ELF-1 (cell line): Measurements from ENCODE around the gene LDB2.
A peak's percentile ranks its signal among the peaks of the same experiment; 100 is the strongest.

Source experiments
- DNase-seq: peaks from one replicate; pipeline ENCODE4 v3.0.0-alpha.2; 2016; ENCODE audit warnings: low read depth, low spot score

Gene LDB2

GRCh38 chr4:16843831-16844508, 54.5 kb downstream of the LDB2 start:
- peak; percentile 57 for DNase-seq

GRCh38 chr4:16838226-16838875, 60.1 kb downstream of the LDB2 start:
- no peak for DNase-seq

- DNase-seq = no peak
Measured at GRCh38 chr4:16837475-16837874, 61.0 kb downstream of the LDB2 start.

DNA sequence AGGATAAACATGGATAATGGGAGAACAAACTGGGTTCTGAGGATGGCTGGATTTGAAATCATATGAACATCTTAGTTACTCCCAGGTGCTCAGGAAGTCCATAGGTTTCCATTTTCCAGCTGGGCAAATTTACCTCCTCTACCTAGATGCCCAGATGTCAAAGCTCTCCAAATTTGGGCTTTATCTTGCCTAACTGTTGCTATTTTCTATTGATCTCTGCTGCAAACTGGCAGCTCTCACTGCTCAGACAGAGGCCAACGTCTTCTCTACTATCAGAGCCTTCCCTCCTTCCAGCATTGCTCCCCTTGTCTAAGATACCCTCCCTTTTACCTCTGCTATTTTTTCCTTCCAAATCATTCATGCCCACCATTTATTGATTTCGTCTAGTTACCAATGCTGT, 62.1 kb downstream of the LDB2 start:
- DNase-seq = no peak

DNA sequence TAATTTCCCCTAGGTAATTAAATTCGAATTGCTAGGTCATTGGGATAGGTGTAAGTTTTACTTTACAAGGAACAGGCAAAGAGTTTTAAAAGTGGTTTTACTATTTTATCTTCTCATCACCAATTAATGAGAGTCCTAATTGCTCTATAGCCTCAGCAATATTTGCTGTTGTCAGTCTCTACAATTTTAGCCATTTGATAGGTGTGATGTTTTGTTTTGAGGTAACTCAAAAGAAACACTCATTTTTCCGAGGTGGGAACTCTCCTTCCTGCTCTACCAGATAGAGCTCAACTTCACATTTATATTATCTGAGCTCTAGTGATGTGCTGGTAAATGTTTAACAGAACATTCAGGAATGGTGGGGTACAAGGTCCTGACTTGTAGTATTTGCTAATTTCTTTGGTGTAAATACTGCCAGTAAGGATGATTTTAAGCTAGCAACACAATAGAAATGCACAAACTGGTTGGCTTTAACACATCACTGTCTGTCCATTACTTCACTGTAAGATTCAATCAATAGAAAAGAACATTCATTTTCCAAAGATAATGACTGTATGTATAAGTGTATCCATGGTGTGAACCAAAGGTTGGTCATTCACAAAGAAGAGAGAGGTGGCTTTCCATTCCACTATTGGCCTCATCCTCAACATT, 62.7 kb downstream of the LDB2 start:
- DNase-seq = no peak

DNA sequence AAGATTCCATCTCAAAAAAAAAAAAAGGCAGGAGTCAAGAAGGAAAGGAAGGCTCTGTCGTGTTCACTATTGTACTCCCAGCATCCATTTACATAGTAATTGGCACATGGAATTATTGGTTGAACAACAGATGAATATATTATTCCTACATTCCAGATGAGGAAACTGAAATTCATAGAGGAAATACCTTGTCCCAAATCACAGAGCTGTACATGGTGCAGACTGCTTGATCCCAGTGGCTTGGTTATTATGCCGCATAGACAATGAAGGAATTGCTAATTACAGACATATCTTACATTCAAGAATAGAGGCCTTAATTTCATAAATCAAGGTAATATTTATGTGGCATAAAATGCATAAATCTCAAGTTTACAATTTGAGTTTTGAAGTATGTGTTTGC, 63.6 kb downstream of the LDB2 start:
- no peak for DNase-seq

DNA sequence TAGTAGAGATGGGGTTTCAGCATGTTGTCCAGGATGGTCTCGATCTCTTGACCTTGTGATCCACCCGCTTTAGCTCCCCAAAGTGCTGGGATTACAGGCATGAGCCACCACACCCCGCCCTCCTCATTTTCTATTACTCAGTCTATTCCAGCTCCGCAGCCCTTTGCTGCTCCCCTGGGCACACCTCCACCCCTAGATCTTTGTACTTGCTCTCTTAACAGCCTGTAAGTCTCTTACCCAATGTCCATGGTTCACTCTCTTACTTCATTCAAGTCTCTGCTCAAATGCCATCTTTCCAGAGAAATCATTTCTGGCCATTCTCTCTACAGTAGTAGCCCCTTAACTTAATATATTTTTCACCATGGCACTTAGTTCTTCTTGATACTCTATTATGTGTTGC, 64.7 kb downstream of the LDB2 start:
- DNase-seq = no peak

GRCh38 chr4:16830081-16830480, 68.4 kb downstream of the LDB2 start:
- no peak for DNase-seq

GRCh38 chr4:16827794-16828724, 70.4 kb downstream of the LDB2 start:
- DNase-seq = peak; percentile 30

DNA sequence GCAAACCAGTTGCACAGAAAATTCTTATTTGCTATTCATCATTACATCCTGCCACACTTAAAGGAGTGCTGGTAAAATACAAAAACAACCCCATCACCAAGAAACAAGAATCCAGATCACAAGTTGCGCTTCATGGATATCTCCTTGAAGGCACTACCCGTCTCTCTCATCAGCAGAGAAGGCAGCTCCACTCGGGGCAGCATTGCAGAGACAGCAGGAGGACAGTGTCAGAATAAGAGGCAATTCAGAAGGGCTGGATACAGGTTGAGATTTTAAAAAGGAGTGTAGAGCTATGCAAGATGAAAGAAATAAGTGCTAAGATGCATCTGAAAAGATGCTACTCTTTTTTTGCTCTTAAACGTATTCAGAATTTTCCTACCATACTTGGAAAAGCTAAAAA, 71.4 kb downstream of the LDB2 start:
- no peak for DNase-seq

GRCh38 chr4:16826406-16826910, 72.0 kb downstream of the LDB2 start:
- DNase-seq = no peak

DNA sequence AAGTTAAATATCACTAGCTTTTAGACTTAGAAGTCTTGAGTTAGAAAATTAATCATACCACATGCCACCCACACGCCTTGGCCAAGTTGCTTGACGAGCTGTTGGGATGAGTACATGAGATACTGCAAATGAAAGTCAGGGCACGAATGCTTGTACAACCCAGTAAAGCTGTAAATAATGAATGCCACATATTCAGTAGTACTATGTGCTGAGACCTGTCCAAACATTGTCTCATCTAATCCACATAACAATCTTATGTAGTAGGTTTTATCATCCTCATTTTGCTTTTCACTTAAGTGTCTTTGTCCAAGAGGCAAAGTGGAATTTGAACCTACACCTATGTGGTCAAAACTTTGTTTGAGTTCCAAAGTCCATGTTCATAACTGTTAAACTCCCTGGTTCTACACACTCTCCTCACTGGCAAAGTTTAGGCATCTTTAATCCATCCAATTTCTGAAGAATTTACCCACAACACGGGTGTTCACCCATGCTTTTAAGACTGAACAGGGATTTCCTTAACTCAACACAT, 74.1 kb downstream of the LDB2 start:
- no peak for DNase-seq

DNA sequence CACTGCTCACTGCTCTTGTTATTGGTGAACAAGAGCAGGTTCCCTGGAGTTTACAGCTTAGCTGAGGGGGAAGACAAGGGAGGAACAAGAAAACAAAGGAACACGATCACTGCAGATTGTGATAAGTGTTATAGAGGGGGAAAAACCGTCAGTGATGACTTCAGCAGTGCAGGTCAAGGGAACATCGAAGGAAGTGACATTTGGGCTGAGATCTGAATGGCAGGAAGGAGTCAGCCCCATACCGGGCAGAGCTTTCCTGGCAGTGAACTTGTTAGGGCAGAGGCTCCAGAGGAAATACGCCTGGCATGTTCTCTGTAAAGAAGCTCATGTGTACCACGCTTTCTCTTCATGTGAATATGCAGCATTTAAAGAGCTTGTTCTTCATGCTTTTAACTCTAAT, 78.1 kb downstream of the LDB2 start:
- no peak for DNase-seq

GRCh38 chr4:16819652-16820051, 78.8 kb downstream of the LDB2 start:
- no peak for DNase-seq

DNA sequence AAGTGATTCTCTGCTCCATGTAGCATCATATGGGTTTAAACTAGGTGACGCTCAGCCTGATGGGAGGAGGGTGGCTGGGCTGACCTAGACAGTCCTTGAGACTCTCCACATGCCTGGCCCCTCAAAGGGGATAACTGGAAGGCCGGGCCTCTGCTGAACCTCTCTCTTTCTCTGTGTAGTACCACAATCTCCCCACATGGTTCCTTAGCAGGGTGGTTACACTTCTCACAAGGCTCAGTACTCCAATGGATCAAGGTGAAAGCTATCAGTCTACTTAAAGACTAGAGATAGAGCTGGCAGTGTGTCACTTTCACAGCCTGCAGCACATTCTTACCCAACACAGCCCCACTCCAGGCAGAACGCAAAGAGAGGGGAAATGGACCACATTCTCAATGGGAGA, 80.4 kb downstream of the LDB2 start:
- peak; percentile 40 for DNase-seq

DNA sequence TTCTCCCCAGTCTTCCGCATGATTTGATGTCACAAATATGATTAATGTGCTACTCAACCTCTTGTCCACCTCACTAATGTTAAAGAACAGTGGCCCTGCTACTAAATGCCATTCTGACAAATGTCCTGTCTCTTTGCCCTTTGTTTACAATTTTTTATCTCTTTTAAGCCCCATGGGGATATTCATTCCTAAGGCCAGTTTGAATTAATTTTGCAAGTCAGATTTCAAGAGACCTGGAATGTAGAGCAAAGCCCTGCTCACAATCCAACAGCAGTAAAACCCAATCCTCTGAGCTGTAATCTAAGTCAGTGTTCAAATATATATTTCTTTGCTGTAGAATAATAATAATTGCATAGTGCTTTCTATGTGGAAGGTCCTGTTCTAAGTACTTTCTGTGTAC, 81.2 kb downstream of the LDB2 start:
- no peak for DNase-seq

DNA sequence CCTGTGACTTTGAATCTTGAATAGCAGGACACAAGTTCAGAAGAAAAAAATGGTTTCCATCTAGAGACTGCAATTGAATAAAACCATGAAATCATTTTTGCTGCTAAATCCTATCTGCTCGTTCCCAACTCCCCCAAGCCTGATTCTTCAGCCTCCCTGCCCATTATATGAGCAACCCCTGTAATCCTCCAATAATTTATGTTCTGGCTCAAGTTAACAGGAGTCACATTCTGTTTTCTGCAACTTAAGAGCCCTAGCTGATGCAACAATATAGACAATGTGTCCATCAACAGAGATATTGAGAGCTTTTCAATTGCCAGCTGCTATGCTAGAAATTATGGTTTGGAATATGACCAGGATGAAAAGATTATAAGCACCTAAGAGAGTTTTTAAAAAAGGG, 84.1 kb downstream of the LDB2 start:
- DNase-seq = no peak

GRCh38 chr4:16812041-16812440, 86.4 kb downstream of the LDB2 start:
- DNase-seq = no peak

GRCh38 chr4:16809943-16810342, 88.5 kb downstream of the LDB2 start:
- DNase-seq = no peak

DNA sequence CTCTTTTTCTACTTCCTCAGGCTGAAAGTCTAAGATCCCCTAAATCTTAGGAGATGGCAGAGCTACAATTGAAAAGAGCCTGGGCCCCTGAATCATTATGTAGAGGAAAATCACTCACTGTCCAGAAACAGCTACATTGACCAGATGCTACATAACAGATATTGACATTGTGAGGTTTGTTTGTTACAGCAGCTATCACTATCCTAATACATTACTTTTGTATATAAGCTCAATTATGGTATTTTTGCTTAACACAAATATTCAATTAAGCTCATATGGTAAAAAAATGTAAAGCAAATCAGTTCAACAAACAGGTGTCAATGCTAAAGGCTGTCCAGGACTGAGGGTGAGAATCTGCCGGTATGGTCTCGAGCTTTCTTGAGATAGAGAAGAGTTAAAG, 89.4 kb downstream of the LDB2 start:
- no peak for DNase-seq

- DNase-seq = no peak
Measured at GRCh38 chr4:16807355-16807754, 91.1 kb downstream of the LDB2 start.

DNA sequence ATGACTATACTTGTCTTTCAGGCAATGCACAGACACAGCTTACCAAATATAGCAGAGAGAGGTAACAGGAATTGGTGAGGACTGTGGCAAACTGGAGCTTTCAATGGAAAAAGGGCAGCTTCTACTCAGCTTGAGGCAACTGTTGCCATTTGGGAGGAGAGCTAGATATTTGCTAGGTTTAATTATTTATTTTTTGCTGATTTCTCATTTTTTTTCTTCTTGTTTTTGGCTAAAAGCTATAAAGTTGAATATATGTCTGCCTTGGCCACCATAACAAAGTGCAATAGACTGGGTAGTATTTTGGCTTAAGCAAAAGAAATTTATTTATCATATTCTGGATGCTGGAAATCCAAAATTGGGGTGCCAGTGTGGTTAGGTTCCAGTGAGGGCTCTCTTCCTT, 93.9 kb downstream of the LDB2 start:
- DNase-seq = no peak
